Activated CD4-positive, alpha-beta T cell treated with anti-CD3 and anti-CD28 coated beads, Interleukin-2, Interleukin-4, amounts not matched to agents 100 ng/mL and 50 ng/mL, durations not matched to agents 16 hours and 8 hours (primary cell): ENCODE measurements around the gene MYO3B.

Source experiments
- DNase-seq: peaks from one replicate; pipeline ENCODE4 v3.0.0-alpha.2; 2020; ENCODE audit warnings: low spot score

Gene MYO3B

GRCh38 chr2:170305711-170306110 lies 127.8 kb downstream of the MYO3B start:
- DNase-seq, result no peak

- no peak for DNase-seq
Observed at GRCh38 chr2:170306293-170306873, 128.4 kb downstream of the MYO3B start.

- no peak for DNase-seq
Observed at GRCh38 chr2:170307052-170307451, 129.1 kb downstream of the MYO3B start.

GRCh38 chr2:170307555-170308351 lies 129.8 kb downstream of the MYO3B start:
- no peak for DNase-seq

GRCh38 chr2:170310876-170311502 lies 133.0 kb downstream of the MYO3B start:
- no peak for DNase-seq

GRCh38 chr2:170313347-170313991 lies 135.5 kb downstream of the MYO3B start:
- no peak for DNase-seq

GRCh38 chr2:170313992-170314348 lies 136.0 kb downstream of the MYO3B start:
- no peak for DNase-seq

- DNase-seq, result no peak
Observed at GRCh38 chr2:170314744-170315447, 136.9 kb downstream of the MYO3B start.

- DNase-seq, result no peak
Observed at GRCh38 chr2:170320948-170321347, 143.0 kb downstream of the MYO3B start.

GRCh38 chr2:170321526-170321925 lies 143.6 kb downstream of the MYO3B start:
- DNase-seq, result no peak

- DNase-seq, result no peak
Observed at GRCh38 chr2:170322140-170322766, 144.3 kb downstream of the MYO3B start.

GRCh38 chr2:170323743-170324142 lies 145.8 kb downstream of the MYO3B start:
- DNase-seq, result no peak

- DNase-seq, result peak; percentile 70
Observed at GRCh38 chr2:170324640-170325046, 146.7 kb downstream of the MYO3B start.

GRCh38 chr2:170330881-170331280 lies 152.9 kb downstream of the MYO3B start:
- DNase-seq, result no peak

- DNase-seq, result no peak
Observed at GRCh38 chr2:170332676-170333402, 154.9 kb downstream of the MYO3B start.

- no peak for DNase-seq
Observed at GRCh38 chr2:170335351-170335750, 157.4 kb downstream of the MYO3B start.

GRCh38 chr2:170336408-170336807 lies 158.5 kb downstream of the MYO3B start:
- DNase-seq, result no peak

- DNase-seq, result no peak
Observed at GRCh38 chr2:170336916-170337315, 159.0 kb downstream of the MYO3B start.

- DNase-seq, result no peak
Observed at GRCh38 chr2:170339322-170339721, 161.4 kb downstream of the MYO3B start.

GRCh38 chr2:170339750-170340692 lies 162.1 kb downstream of the MYO3B start:
- DNase-seq, result no peak
